SK-N-SH (cell line): ENCODE data around the gene DGUOK.

Source experiments
- CTCF ChIP-seq: fragments of 200-600 bp; sonication (generic); IDR thresholded peaks from 2 replicates; pipeline ENCODE4 v1.6.1; 2017; ENCODE audit warnings: antibody characterized with exemption, mild to moderate bottlenecking, moderate library complexity
- FOXJ3 ChIP-seq: sonication (generic); formaldehyde crosslinking; IDR thresholded peaks from 2 replicates; pipeline ENCODE4 v1.5.1; 2020; ENCODE audit warnings: mild to moderate bottlenecking, missing genetic modification reagents
- IRF3 ChIP-seq: fragments of 150-350 bp; IDR thresholded peaks from 2 replicates; pipeline ENCODE4 v1.6.1; 2016; ENCODE audit warnings: mild to moderate bottlenecking, low read depth, low read length
- NFIC ChIP-seq: IDR thresholded peaks from 2 replicates; pipeline ENCODE4 v1.4.0; 2012; ENCODE audit warnings: borderline replicate concordance
- POLR2AphosphoS5 ChIP-seq: IDR thresholded peaks from 2 replicates; pipeline ENCODE4 v1.6.1; 2012; ENCODE audit warnings: low read depth, low read length
- RAD21 ChIP-seq: IDR thresholded peaks from 2 replicates; pipeline ENCODE4 v1.6.1; 2012; ENCODE audit warnings: mild to moderate bottlenecking, low read length
- RCOR1 ChIP-seq: fragments of 150-350 bp; IDR thresholded peaks from 2 replicates; pipeline ENCODE4 v1.6.1; 2017; ENCODE audit warnings: antibody characterized with exemption, low read length
- REST ChIP-seq: IDR thresholded peaks from 2 replicates; pipeline ENCODE4 v1.6.1; 2012; ENCODE audit warnings: mild to moderate bottlenecking, low read depth, low read length, moderate library complexity
- RFX5 ChIP-seq: IDR thresholded peaks from 2 replicates; pipeline ENCODE4 v1.6.1; 2012; ENCODE audit warnings: mild to moderate bottlenecking, improper control_type of control experiment, low read length

GRCh38 chr2:73921581-73921980, 5.1 kb upstream of the DGUOK start:
- TF ChIP-seq FOXJ3 (CRISPR knock-in tag), result no peak
- TF ChIP-seq CTCF, result no peak
- TF ChIP-seq RCOR1, result no peak
- no peak for TF ChIP-seq IRF3
- TF ChIP-seq REST, result no peak
- TF ChIP-seq RAD21, result no peak
- no peak for TF ChIP-seq POLR2AphosphoS5
- no peak for TF ChIP-seq RFX5
- TF ChIP-seq NFIC, result no peak
